Umbilical cord (tissue), 2 donors: Measurements from ENCODE around the gene CHAMP1. TPM values are rescaled to one million over a fixed set of nuclear protein-coding genes. Genes with fewer than 3 reads are reported as not detected.

ENCODE experiments used
- DNase-seq: peaks from one replicate; pipeline ENCODE4 v3.0.0-alpha.2; 2015; ENCODE audit warnings: low spot score
- total RNA-seq: library from RNA; depleted of rRNA; stranded (reverse); fragments of >200 nt; gene quantifications from one replicate; pipeline ENCODE4 v1.2.3, GENCODE V29; 2014; ENCODE audit warnings: low replicate concordance; ENCODE audit not compliant: insufficient read depth

CHAMP1 gene
- total RNA-seq = 16.9 TPM

- DNase-seq = peak; percentile 97
Measured at GRCh38 chr13:114314074-114314912, at the start of gene CHAMP1. Gene CHAMP1, plus strand, starts transcription at chr13:114314503. Its CDS starts 9,340 bp downstream, at chr13:114323843.

GRCh38 chr13:114264886-114265611, 49.3 kb upstream of the CHAMP1 start:
- no peak for DNase-seq

GRCh38 chr13:114266241-114266640, 48.1 kb upstream of the CHAMP1 start:
- no peak for DNase-seq

- no peak for DNase-seq
Measured at GRCh38 chr13:114268344-114269280, 45.7 kb upstream of the CHAMP1 start.

- DNase-seq = no peak
Measured at GRCh38 chr13:114269281-114269770, 45.0 kb upstream of the CHAMP1 start.

GRCh38 chr13:114272977-114273376, 41.3 kb upstream of the CHAMP1 start:
- DNase-seq = no peak

GRCh38 chr13:114275304-114275703, 39.0 kb upstream of the CHAMP1 start:
- no peak for DNase-seq

GRCh38 chr13:114279146-114279545, 35.2 kb upstream of the CHAMP1 start:
- DNase-seq = no peak

- DNase-seq = no peak
Measured at GRCh38 chr13:114279758-114280355, 34.4 kb upstream of the CHAMP1 start.

- DNase-seq = peak; percentile 94
Measured at GRCh38 chr13:114281351-114282040, 32.8 kb upstream of the CHAMP1 start, which contains the start of gene UPF3A. Gene UPF3A, plus strand, starts transcription at chr13:114281601. Its CDS starts 39 bp downstream, at chr13:114281640.

GRCh38 chr13:114282041-114282670, 32.1 kb upstream of the CHAMP1 start:
- DNase-seq = peak; percentile 86

GRCh38 chr13:114283576-114283975, 30.7 kb upstream of the CHAMP1 start:
- DNase-seq = no peak

- DNase-seq = no peak
Measured at GRCh38 chr13:114284680-114285079, 29.6 kb upstream of the CHAMP1 start.

- no peak for DNase-seq
Measured at GRCh38 chr13:114285166-114285808, 29.0 kb upstream of the CHAMP1 start.

GRCh38 chr13:114286808-114287207, 27.5 kb upstream of the CHAMP1 start:
- no peak for DNase-seq

GRCh38 chr13:114288157-114288591, 26.1 kb upstream of the CHAMP1 start:
- no peak for DNase-seq

- DNase-seq = no peak
Measured at GRCh38 chr13:114296448-114296847, 17.9 kb upstream of the CHAMP1 start.

- no peak for DNase-seq
Measured at GRCh38 chr13:114296902-114297301, 17.4 kb upstream of the CHAMP1 start.

- no peak for DNase-seq
Measured at GRCh38 chr13:114298866-114299265, 15.4 kb upstream of the CHAMP1 start.
